ENCODE measurements around the gene CASK.

DNA sequence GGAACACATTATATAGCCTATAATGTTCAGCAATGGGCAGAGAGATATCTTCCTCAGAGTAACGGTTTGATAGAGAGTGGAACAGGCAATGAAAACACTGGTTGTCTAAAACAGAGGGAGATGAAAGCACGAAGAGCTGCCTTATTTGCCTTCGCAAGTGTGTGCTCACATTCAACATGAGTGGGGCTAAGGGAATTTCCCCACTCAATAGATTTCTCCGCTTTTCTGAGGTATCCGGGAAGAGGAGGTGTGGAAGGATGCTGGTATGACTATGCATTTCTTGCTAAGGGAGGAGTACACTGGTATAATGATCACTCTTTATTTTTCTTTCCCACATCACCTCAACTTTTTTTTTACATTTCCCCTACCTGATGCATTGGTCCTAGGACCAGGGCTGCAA, 207.1 kb downstream of the CASK start:
- TF ChIP-seq POLR2A (IDR thresholded peaks at IDR 0.05; ENCODE audit: low read length) (no peak), GATA1 (IDR thresholded peaks at IDR 0.05; ENCODE audit: low read depth, low read length) (no peak)

All from erythroblast (primary cell).